DOHH2 (cell line): ENCODE results near the gene OSTN.
"Not testable (repeated sequence)": the region's sequence is repeated elsewhere in the genome, so short reads cannot be mapped to it uniquely, and the experiment has no call there.

ENCODE experiments used
- H3F3A ChIP-seq: fragments of 200-600 bp; sonication (generic), shearing (Covaris generic); 2 replicates; pipeline ENCODE4 v1.6.0; 2016; ENCODE audit warnings: antibody characterized with exemption, mild to moderate bottlenecking; ENCODE audit not compliant: control insufficient read depth, insufficient read depth
- H3K27ac ChIP-seq: fragments of 200-600 bp; sonication (generic); 2 replicates; pipeline ENCODE4 v1.5.1; 2014; ENCODE audit warnings: low read depth, mild to moderate bottlenecking, low read length, moderate library complexity
- H3K27me3 ChIP-seq: fragments of 200-600 bp; sonication (generic); 2 replicates; pipeline ENCODE4 v1.6.1; 2014; ENCODE audit warnings: mild to moderate bottlenecking, low read length, mixed read lengths; ENCODE audit not compliant: control insufficient read depth
- H3K36me3 ChIP-seq: fragments of 200-600 bp; sonication (generic); 2 replicates; pipeline ENCODE4 v1.6.1; 2014; ENCODE audit warnings: mild to moderate bottlenecking, low read length, moderate library complexity, mixed read lengths; ENCODE audit not compliant: control insufficient read depth
- H3K4me1 ChIP-seq: fragments of 200-600 bp; sonication (generic); 2 replicates; pipeline ENCODE4 v1.6.1; 2014; ENCODE audit warnings: mild to moderate bottlenecking, low read length, mixed read lengths; ENCODE audit not compliant: control insufficient read depth
- H3K4me2 ChIP-seq: fragments of 200-600 bp; sonication (generic); 2 replicates; pipeline ENCODE4 v1.6.0; 2014; ENCODE audit warnings: mild to moderate bottlenecking, low read length, moderate library complexity
- H3K4me3 ChIP-seq: fragments of 200-600 bp; sonication (generic); 2 replicates; pipeline ENCODE4 v1.5.1; 2014; ENCODE audit warnings: mild to moderate bottlenecking, low read length, mixed read lengths
- H3K79me2 ChIP-seq: fragments of 200-600 bp; sonication (generic); 2 replicates; pipeline ENCODE4 v1.6.1; 2014; ENCODE audit warnings: mild to moderate bottlenecking, low read length, mixed read lengths; ENCODE audit not compliant: control insufficient read depth
- H3K9me2 ChIP-seq: fragments of 200-600 bp; sonication (generic); replicated peaks from 2 replicates; pipeline ENCODE4 v1.6.1; 2014; ENCODE audit warnings: mild to moderate bottlenecking, low read length, mixed read lengths; ENCODE audit not compliant: control insufficient read depth
- H3K9me3 ChIP-seq: fragments of 200-600 bp; sonication (generic); 2 replicates; pipeline ENCODE4 v1.6.1; 2014; ENCODE audit warnings: antibody characterized with exemption, low read length, mixed read lengths; ENCODE audit not compliant: control insufficient read depth, insufficient read depth
- H4K20me1 ChIP-seq: fragments of 200-600 bp; sonication (generic); 2 replicates; pipeline ENCODE4 v1.6.0; 2014; ENCODE audit warnings: low read depth, mild to moderate bottlenecking, antibody characterized with exemption, low read length, moderate library complexity; ENCODE audit not compliant: control insufficient read depth, insufficient read depth
- EZH2phosphoT487 ChIP-seq: fragments of 200-600 bp; sonication (generic); IDR thresholded peaks from 2 replicates; pipeline ENCODE4 v1.6.1; 2017; ENCODE audit warnings: borderline replicate concordance, mild to moderate bottlenecking, antibody characterized with exemption, low read length, moderate library complexity, mixed read lengths
- TF ChIP-seq, protein P1 (sequence below): fragments of 200-600 bp; sonication (generic); IDR thresholded peaks from one replicate; pipeline ENCODE4 v1.5.1; 2014; ENCODE audit warnings: antibody characterized with exemption, mild to moderate bottlenecking, low read depth, low read length; ENCODE audit not compliant: poor library complexity, severe bottlenecking

The OSTN gene

DNA sequence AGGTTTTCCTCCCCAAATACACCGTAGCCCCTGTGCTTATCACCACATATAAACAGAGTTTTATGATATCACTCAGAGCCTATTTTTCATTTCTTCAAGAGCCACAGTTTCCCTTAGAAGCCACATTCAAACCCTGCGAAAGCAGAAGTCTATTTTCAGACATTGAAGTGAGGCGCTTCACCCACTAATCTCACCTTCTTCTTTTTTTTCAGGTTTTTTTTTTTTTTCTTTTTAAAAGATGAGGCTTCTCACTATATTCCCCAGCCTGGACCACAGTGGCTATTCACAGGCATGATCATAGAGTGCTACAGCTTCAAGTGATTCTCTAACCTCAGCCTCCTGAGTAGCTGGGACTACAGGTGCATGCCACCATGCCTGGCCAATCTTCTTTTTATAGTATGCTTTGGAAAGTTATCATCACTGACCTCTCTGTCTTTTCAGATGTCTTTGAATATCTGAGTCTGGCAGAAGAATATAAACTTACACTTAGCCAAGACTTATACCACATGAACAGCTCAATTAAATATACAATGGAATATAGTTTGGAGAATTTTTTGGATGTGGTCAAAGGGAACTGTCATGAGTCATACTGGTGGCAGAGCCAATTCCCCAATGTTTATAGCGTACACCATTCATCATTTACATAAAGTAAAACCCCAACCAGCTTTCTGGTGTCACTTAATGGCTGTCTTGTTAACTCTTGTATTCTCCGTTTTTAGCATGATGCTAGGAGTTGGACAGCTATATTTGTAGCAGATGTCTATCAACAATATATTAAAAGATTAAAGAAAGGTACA lies 70.4 kb downstream of the OSTN start:
- no peaks in the 10 kb centered on the region for H4K20me1 ChIP-seq
- no peaks in the 10 kb centered on the region for H3K27me3 ChIP-seq
- H3K4me3 ChIP-seq = no peak overlapping the region
- H3K9me3 ChIP-seq = no peaks in the 10 kb centered on the region
- no peak overlapping the region for H3K27ac ChIP-seq
- H3K9me2 ChIP-seq = no peaks in the 10 kb centered on the region
- peaks cover 10% of the 10 kb centered on the region for H3K4me1 ChIP-seq
- no peaks in the 10 kb centered on the region for H3K36me3 ChIP-seq
- H3K4me2 ChIP-seq = no peak overlapping the region
- H3K79me2 ChIP-seq = no peaks in the 10 kb centered on the region
- H3F3A ChIP-seq = no peaks in the 10 kb centered on the region
- no peak for TF ChIP-seq EZH2phosphoT487
- TF ChIP-seq, protein P1, sequence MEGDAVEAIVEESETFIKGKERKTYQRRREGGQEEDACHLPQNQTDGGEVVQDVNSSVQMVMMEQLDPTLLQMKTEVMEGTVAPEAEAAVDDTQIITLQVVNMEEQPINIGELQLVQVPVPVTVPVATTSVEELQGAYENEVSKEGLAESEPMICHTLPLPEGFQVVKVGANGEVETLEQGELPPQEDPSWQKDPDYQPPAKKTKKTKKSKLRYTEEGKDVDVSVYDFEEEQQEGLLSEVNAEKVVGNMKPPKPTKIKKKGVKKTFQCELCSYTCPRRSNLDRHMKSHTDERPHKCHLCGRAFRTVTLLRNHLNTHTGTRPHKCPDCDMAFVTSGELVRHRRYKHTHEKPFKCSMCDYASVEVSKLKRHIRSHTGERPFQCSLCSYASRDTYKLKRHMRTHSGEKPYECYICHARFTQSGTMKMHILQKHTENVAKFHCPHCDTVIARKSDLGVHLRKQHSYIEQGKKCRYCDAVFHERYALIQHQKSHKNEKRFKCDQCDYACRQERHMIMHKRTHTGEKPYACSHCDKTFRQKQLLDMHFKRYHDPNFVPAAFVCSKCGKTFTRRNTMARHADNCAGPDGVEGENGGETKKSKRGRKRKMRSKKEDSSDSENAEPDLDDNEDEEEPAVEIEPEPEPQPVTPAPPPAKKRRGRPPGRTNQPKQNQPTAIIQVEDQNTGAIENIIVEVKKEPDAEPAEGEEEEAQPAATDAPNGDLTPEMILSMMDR = no peak

GRCh38 chr3:191275244-191275643 lies 76.2 kb downstream of the OSTN start:
- not testable (repeated sequence) for H3K27ac ChIP-seq, H3K27me3 ChIP-seq, H4K20me1 ChIP-seq, H3F3A ChIP-seq, H3K9me3 ChIP-seq, H3K9me2 ChIP-seq, H3K4me2 ChIP-seq, H3K36me3 ChIP-seq, H3K4me3 ChIP-seq, H3K4me1 ChIP-seq, H3K79me2 ChIP-seq

DNA sequence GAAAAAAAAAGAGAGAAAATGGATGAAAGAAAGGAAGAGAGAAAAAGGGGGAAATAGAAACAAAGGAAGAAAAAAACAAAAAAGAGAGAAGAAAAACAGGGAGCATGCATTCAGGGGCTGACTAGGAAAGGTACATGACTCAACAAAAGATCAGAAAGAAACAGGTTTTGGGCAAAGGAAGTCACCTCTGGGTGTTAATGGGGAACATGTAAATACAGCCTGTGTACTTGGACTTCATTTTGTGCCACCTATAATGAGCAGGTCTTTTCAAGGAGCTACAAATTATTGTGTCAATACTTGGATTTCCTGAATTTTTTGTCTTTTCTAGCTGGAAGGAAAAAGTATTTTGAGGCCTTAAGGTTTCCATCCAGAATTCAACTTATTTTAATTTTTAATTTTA lies 76.7 kb downstream of the OSTN start:
- Histone ChIP-seq H4K20me1 (no peaks in the 10 kb centered on the region), H3K4me3 (no peak overlapping the region), H3K9me2 (no peaks in the 10 kb centered on the region)

GRCh38 chr3:191280111-191280510 lies 81.1 kb downstream of the OSTN start:
- no peak overlapping the region for H3K4me2 ChIP-seq
- no peaks in the 10 kb centered on the region for H3K79me2 ChIP-seq
- no peaks in the 10 kb centered on the region for H3K9me3 ChIP-seq
- H3K4me3 ChIP-seq = no peak overlapping the region
- H3K27ac ChIP-seq = no peak overlapping the region
- no peaks in the 10 kb centered on the region for H3K9me2 ChIP-seq
- H4K20me1 ChIP-seq = no peaks in the 10 kb centered on the region
- H3K4me1 ChIP-seq = no peaks in the 10 kb centered on the region
- H3F3A ChIP-seq = no peaks in the 10 kb centered on the region
- H3K36me3 ChIP-seq = no peaks in the 10 kb centered on the region
- TF ChIP-seq, protein P1 = no peak
- TF ChIP-seq EZH2phosphoT487 = no peak
- no peaks in the 10 kb centered on the region for H3K27me3 ChIP-seq

More for the DNA sequence above, 76.7 kb downstream of the OSTN start:
- Histone ChIP-seq H3K36me3 (no peaks in the 10 kb centered on the region), H3F3A (no peaks in the 10 kb centered on the region), H3K4me2 (no peak overlapping the region), H3K27ac (no peak overlapping the region), H3K9me3 (no peaks in the 10 kb centered on the region), H3K27me3 (no peaks in the 10 kb centered on the region), H3K79me2 (no peaks in the 10 kb centered on the region), H3K4me1 (no peaks in the 10 kb centered on the region)
- TF ChIP-seq EZH2phosphoT487 = no peak
- TF ChIP-seq, protein P1 = no peak
